GM12873 (cell line): ENCODE measurements around the gene WWOX.

ENCODE experiments used
- CTCF ChIP-seq: IDR thresholded peaks from 2 replicates; pipeline ENCODE4 v1.5.1; 2012; ENCODE audit warnings: low read depth, mild to moderate bottlenecking, moderate library complexity, low read length, control low read depth; ENCODE audit not compliant: insufficient read depth; ENCODE audit errors: missing control alignments

Gene WWOX

GRCh38 chr16:78638371-78638770, 538.9 kb downstream of the WWOX start:
- TF ChIP-seq CTCF = no peak

DNA sequence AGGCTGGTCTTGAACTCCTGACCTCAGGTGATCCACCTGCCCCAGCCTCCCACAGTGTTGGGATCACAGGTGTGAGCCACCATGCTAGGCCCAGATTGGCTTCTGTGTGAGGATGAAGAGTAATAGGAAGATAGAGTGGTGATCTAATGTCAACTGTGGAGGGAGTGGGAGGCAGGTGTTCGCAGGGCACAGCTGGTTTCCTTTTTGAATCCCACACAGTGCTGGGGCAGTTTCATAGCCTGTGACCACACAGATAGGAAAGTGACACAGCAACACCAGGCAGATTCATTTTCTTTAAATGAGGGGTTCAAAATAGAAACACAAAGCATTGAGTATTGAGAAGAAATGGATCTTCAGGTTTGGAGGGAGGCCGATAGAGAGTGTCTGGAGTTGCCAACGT, 540.3 kb downstream of the WWOX start:
- no peak for TF ChIP-seq CTCF

- no peak for TF ChIP-seq CTCF
These were observed 541.4 kb downstream of the WWOX start for GRCh38 chr16:78640886-78641285.

DNA sequence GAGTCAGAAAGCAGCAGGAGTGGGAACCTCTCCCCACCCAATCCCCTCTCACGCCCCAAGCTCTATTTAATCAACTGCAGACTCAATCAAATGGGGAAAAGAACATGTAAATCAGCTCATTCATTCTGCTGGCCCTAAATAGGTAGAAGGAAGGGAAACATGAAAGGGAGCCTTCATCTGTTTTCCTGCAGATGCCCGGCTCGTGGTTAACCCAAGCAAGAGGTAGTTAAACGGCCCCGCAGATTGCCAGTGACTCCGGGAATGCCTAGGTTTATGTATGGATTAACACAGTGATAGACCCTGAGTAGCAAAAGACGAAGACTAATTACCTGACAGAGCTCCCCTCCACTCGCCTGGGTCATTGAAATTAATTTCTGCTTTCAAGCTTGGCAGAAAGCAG, 542.0 kb downstream of the WWOX start:
- TF ChIP-seq CTCF = no peak

GRCh38 chr16:78642621-78643285, 543.3 kb downstream of the WWOX start:
- TF ChIP-seq CTCF = no peak

- no peak for TF ChIP-seq CTCF
These were observed 546.2 kb downstream of the WWOX start for GRCh38 chr16:78645657-78646056.

GRCh38 chr16:78647019-78647418, 547.6 kb downstream of the WWOX start:
- TF ChIP-seq CTCF = no peak
